ENCODE data around the gene GRIN1. TPM values are rescaled to one million over a fixed set of nuclear protein-coding genes. Genes with fewer than 3 reads are reported as not detected.

The GRIN1 gene
- total RNA-seq, 1 donor from 2014 or later: not detected

DNA sequence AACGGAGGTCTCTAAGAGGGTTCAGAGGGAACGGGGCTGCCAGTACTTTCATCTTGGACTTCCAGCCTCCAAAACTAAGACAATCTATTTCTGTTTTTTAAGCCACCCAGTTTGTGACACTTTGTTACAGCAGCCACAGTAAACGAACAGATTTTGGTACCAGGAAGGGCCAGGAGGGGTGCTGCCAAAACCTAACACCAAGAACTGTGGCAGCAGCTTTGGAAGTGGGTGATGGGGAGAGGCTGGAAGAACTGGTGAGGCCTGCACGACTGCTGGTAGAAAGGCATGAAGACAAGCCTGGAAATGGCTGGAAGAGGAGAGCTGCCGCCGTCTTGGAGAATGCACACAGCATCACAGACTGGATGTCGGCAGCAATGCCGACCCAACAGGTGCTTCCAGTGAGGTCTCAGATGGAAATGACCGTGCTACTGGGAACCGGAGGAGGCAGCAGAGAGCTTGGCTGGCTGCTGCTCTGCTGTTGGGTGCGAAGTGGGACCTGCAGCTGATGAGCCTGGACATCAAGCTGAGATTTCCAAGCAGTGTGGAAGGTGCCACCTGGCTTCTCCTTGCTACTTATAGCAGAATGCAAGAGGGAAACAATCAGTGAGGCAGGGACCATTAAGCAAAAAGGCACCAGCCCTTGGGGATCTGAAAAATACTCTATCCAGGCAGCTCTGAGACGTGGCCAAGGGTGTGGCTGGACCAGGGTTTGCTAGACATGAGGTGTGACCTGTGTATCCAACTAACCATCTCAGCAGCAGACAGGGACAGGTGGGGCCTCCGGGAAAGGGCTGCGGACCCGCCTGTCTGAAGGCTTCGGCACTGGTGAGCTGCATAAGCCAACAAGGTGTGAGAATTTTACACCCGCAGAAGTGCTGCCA lies 37.6 kb downstream of the GRIN1 start:
- H3K36me3 ChIP-seq: no peaks in the 10 kb centered on the region
- Mint-ChIP-seq H3K27me3 (ENCODE audit: insufficient read depth, low read depth) (peaks cover 6% of the 10 kb centered on the region), H3K9me3 (no peaks in the 10 kb centered on the region), H3K4me3 (no peak overlapping the region), H3K4me1 (no peaks in the 10 kb centered on the region), H3K36me3 (no peaks in the 10 kb centered on the region), H3K27ac (no peak overlapping the region)
- H3K79me2 ChIP-seq (ENCODE audit: low read depth): no peaks in the 10 kb centered on the region
- H2AFZ ChIP-seq (replicated peaks): no peak overlapping the region
- H3K27me3 ChIP-seq: peaks cover 53% of the 10 kb centered on the region
- H3K4me3 ChIP-seq: no peak overlapping the region
- peaks cover 36% of the 10 kb centered on the region for H4K20me1 ChIP-seq (ENCODE audit: low read depth)
- DNase-seq (ENCODE audit: low spot score): peak; percentile 57
- peaks cover 11% of the 10 kb centered on the region for H3K4me1 ChIP-seq
- no peak overlapping the region for H3K4me2 ChIP-seq
- no peak overlapping the region for H3K9ac ChIP-seq
- H3K27ac ChIP-seq: no peak overlapping the region
- TF ChIP-seq, protein P1, sequence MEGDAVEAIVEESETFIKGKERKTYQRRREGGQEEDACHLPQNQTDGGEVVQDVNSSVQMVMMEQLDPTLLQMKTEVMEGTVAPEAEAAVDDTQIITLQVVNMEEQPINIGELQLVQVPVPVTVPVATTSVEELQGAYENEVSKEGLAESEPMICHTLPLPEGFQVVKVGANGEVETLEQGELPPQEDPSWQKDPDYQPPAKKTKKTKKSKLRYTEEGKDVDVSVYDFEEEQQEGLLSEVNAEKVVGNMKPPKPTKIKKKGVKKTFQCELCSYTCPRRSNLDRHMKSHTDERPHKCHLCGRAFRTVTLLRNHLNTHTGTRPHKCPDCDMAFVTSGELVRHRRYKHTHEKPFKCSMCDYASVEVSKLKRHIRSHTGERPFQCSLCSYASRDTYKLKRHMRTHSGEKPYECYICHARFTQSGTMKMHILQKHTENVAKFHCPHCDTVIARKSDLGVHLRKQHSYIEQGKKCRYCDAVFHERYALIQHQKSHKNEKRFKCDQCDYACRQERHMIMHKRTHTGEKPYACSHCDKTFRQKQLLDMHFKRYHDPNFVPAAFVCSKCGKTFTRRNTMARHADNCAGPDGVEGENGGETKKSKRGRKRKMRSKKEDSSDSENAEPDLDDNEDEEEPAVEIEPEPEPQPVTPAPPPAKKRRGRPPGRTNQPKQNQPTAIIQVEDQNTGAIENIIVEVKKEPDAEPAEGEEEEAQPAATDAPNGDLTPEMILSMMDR (IDR thresholded peaks at IDR 0.05): peak; percentile 43
- TF ChIP-seq EZH2 (IDR thresholded peaks at IDR 0.05): no peak
- peaks cover 10% of the 10 kb centered on the region for H3F3A ChIP-seq (ENCODE audit: low read depth)
- no peaks in the 10 kb centered on the region for H3K9me3 ChIP-seq (ENCODE audit: low read depth)

DNA sequence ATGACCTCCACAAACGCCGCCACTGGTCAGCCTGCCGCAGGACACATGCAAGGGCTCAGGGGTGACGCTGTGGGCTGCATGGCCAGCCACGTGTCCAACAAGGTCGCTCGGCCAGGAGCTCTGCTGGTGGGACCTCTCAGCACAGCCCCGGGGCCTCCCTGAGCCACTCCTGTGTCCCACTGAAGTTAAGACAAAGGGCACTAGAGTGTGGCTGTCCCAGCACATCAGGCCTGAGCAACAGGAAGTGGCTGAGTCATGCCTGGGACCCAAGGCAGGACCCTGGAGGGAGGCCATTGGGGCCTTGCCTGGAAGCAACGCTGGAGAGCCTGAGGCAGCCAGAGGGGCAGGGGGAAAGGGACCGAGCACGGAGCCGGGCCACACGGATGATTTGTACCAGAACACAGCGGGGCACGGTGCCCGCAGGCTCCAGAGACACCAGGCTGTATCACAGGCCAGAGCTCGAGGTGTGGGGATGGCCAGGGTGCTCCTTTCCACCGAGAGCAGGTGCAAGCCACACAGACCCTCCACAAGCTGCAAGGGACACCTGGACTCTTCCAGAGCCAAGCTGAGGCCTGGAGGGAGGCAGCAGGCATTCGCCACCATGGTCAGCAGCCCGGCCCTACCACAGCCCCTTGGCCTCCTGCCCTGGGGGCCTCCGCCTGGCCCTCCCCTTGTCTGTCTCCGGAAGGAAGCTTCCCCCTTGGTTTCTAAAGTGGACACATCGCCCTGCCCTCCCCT lies 39.4 kb downstream of the GRIN1 start:
- Histone ChIP-seq H3K27ac (no peak overlapping the region), H3K9ac (no peak overlapping the region), H3K36me3 (no peaks in the 10 kb centered on the region), H3K4me1 (peaks cover 11% of the 10 kb centered on the region), H3K9me3 (ENCODE audit: low read depth) (no peaks in the 10 kb centered on the region), H3F3A (ENCODE audit: low read depth) (peaks cover 10% of the 10 kb centered on the region), H3K79me2 (ENCODE audit: low read depth) (no peaks in the 10 kb centered on the region), H4K20me1 (ENCODE audit: low read depth) (peaks cover 36% of the 10 kb centered on the region), H3K4me3 (no peak overlapping the region), H3K4me2 (no peak overlapping the region), H3K27me3 (peaks cover 35% of the 10 kb centered on the region), H2AFZ (replicated peaks) (no peak overlapping the region)
- Mint-ChIP-seq H3K9me3 (no peaks in the 10 kb centered on the region), H3K4me1 (no peaks in the 10 kb centered on the region), H3K27ac (no peak overlapping the region), H3K36me3 (peaks cover 3% of the 10 kb centered on the region), H3K27me3 (ENCODE audit: insufficient read depth, low read depth) (peaks cover 4% of the 10 kb centered on the region), H3K4me3 (no peak overlapping the region)
- no peak for DNase-seq (ENCODE audit: low spot score)
- no peak for TF ChIP-seq EZH2phosphoT487 (IDR thresholded peaks at IDR 0.05)
- TF ChIP-seq, protein P1 (IDR thresholded peaks at IDR 0.05): no peak
- TF ChIP-seq EZH2 (IDR thresholded peaks at IDR 0.05): no peak

DNA sequence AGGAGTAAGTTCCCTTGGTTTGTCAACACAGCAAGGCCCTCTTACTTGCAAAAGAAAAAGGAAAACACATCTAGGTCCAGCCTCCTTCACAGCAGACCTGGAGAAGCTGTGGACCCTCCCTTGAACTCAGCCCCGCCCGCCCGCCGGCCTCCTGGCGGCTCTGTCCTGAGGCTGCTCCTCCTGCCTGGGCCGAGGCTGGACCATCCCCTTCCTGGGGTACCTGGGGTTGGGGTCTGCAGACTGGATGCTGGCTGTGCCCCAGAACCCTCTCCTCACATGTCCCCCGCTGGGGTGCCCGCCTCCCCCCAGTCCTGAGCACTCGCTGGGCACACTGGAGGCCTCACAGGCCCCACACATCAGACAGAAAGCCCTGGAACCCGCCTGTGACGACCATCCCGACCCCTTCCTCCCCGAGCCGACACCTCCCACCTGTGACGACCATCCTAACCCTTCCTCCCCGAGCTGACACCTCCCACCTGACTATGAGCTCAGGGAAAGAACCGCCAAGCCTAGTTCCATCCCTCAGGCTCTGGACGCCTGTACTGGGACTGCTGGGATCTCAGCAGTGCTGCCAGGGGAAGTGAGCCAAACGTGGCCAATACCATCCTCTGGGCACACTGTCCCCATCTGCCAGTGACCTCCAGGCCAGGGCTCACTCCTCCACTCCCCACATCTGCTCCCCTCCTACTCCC lies 40.1 kb downstream of the GRIN1 start:
- H3K9ac ChIP-seq: no peak overlapping the region
- peaks cover 33% of the 10 kb centered on the region for H4K20me1 ChIP-seq (ENCODE audit: low read depth)
- H3K27me3 Mint-ChIP-seq (ENCODE audit: insufficient read depth, low read depth): peaks cover 4% of the 10 kb centered on the region
- H3K27me3 ChIP-seq: peaks cover 28% of the 10 kb centered on the region
- H3K9me3 Mint-ChIP-seq: no peaks in the 10 kb centered on the region
- H3K4me1 Mint-ChIP-seq: no peaks in the 10 kb centered on the region
- no peak overlapping the region for H3K4me3 Mint-ChIP-seq
- peaks cover 10% of the 10 kb centered on the region for H3F3A ChIP-seq (ENCODE audit: low read depth)
- H3K36me3 Mint-ChIP-seq: peaks cover 3% of the 10 kb centered on the region
- no peak overlapping the region for H3K4me2 ChIP-seq
- no peak overlapping the region for H3K27ac ChIP-seq
- no peaks in the 10 kb centered on the region for H3K9me3 ChIP-seq (ENCODE audit: low read depth)
- no peak overlapping the region for H3K4me3 ChIP-seq
- no peaks in the 10 kb centered on the region for H3K36me3 ChIP-seq
- H3K79me2 ChIP-seq (ENCODE audit: low read depth): no peaks in the 10 kb centered on the region
- peaks cover 11% of the 10 kb centered on the region for H3K4me1 ChIP-seq
- no peak for TF ChIP-seq EZH2phosphoT487 (IDR thresholded peaks at IDR 0.05)
- no peak for TF ChIP-seq EZH2 (IDR thresholded peaks at IDR 0.05)
- TF ChIP-seq, protein P1 (IDR thresholded peaks at IDR 0.05): no peak
- no peak for DNase-seq (ENCODE audit: low spot score)
- H2AFZ ChIP-seq (replicated peaks): no peak overlapping the region
- no peak overlapping the region for H3K27ac Mint-ChIP-seq
